Tibial nerve (tissue), 4 donors: ENCODE measurements around the gene PDGFRA. TPM values are rescaled to one million over a fixed set of nuclear protein-coding genes. Genes with fewer than 3 reads are reported as not detected.

Source experiments
- DNase-seq, 2 donors: peaks; one replicate each; pipeline ENCODE4 v3.0.0-alpha.2; 2019; ENCODE audit warnings: low spot score in 2 of 2
- H3K27ac ChIP-seq, 4 donors: fragments of 200-600 bp; sonication (generic) in 3 of 4; one replicate each; pipeline ENCODE4 v1.5.1; 2017 to 2019; ENCODE audit warnings: mild to moderate bottlenecking in 1 of 4
- H3K27me3 ChIP-seq, 2 donors: fragments of 200-600 bp; sonication (generic) in 1 of 2; one replicate each; pipeline versions ENCODE4 v1.5.1 to v1.6.0; 2017 to 2019
- H3K36me3 ChIP-seq, 3 donors: fragments of 200-600 bp; sonication (generic); one replicate each; pipeline ENCODE4 v1.5.1; 2018 to 2019
- H3K4me1 ChIP-seq, 4 donors: fragments of 200-600 bp; sonication (generic) in 3 of 4; one replicate each; pipeline ENCODE4 v1.5.1; 2017 to 2019
- H3K4me3 ChIP-seq, 4 donors: fragments of 200-600 bp; sonication (generic) in 3 of 4; one replicate each; pipeline ENCODE4 v1.5.1; 2017 to 2019; ENCODE audit warnings: mild to moderate bottlenecking in 1 of 4, moderate library complexity in 1 of 4
- H3K9me3 ChIP-seq, 4 donors: fragments of 200-600 bp; sonication (generic) in 3 of 4; one replicate each; pipeline ENCODE4 v1.5.1; 2017 to 2019
- EP300 ChIP-seq, 2 donors: sonication (generic); formaldehyde crosslinking; IDR thresholded peaks; one replicate each; pipeline ENCODE4 v1.6.1; 2017; ENCODE audit warnings: antibody characterized with exemption in 2 of 2, mild to moderate bottlenecking in 1 of 2
- POLR2A ChIP-seq, 2 donors: fragments of 450-650 bp; IDR thresholded peaks; one replicate each; pipeline ENCODE4 v1.6.1; 2017; ENCODE audit warnings: antibody characterized with exemption in 2 of 2, mild to moderate bottlenecking in 2 of 2, moderate library complexity in 2 of 2
- WGBS, 2 donors: methylation state at CpG; one replicate each; pipeline ENCODE4 v1.1.5; 2018; 5-methylcytosine and 5-hydroxymethylcytosine counted together
- total RNA-seq, 4 donors: library from RNA; depleted of rRNA; stranded (reverse); fragments of >200 nt; gene quantifications; one replicate each; pipeline ENCODE4 v1.1.0, GENCODE V29; 2016
- TF ChIP-seq, protein P1 (sequence below), 5 experiments: fragments of 200-600 bp in 3 of 5; fragments of 450-650 bp in 2 of 5; sonication (generic) in 3 of 5; IDR thresholded peaks; one replicate each; pipeline ENCODE4 v1.5.1; 2016 to 2019; ENCODE audit warnings: antibody characterized with exemption in 5 of 5, mild to moderate bottlenecking in 3 of 5, moderate library complexity in 2 of 5

The PDGFRA gene
- total RNA-seq, 4 donors from 2014 or later: 80.4 to 103 (median 89.4) TPM

- TF ChIP-seq EP300 (IDR thresholded peaks at IDR 0.05) (no peak), POLR2A (IDR thresholded peaks at IDR 0.05) (no peak)
- TF ChIP-seq, protein P1, sequence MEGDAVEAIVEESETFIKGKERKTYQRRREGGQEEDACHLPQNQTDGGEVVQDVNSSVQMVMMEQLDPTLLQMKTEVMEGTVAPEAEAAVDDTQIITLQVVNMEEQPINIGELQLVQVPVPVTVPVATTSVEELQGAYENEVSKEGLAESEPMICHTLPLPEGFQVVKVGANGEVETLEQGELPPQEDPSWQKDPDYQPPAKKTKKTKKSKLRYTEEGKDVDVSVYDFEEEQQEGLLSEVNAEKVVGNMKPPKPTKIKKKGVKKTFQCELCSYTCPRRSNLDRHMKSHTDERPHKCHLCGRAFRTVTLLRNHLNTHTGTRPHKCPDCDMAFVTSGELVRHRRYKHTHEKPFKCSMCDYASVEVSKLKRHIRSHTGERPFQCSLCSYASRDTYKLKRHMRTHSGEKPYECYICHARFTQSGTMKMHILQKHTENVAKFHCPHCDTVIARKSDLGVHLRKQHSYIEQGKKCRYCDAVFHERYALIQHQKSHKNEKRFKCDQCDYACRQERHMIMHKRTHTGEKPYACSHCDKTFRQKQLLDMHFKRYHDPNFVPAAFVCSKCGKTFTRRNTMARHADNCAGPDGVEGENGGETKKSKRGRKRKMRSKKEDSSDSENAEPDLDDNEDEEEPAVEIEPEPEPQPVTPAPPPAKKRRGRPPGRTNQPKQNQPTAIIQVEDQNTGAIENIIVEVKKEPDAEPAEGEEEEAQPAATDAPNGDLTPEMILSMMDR (IDR thresholded peaks at IDR 0.05): no peak
- H3K27me3 ChIP-seq: no peaks in the 10 kb centered on the region
Measured at GRCh38 chr4:54187148-54187547, 41.9 kb upstream of the PDGFRA start.

GRCh38 chr4:54189140-54189539 is 40.0 kb upstream of the PDGFRA start:
- H3K4me3 ChIP-seq: no peak overlapping the region
- TF ChIP-seq POLR2A (IDR thresholded peaks at IDR 0.05): no peak
- no peak for TF ChIP-seq EP300 (IDR thresholded peaks at IDR 0.05)
- TF ChIP-seq, protein P1 (IDR thresholded peaks at IDR 0.05): no peak
- H3K27ac ChIP-seq: no peak overlapping the region
- H3K27me3 ChIP-seq: no peaks in the 10 kb centered on the region
- no peaks in the 10 kb centered on the region for H3K36me3 ChIP-seq
- H3K4me1 ChIP-seq: no peaks in the 10 kb centered on the region
- no peaks in the 10 kb centered on the region for H3K9me3 ChIP-seq
- WGBS, 2 donors: 48 to 49% methylated on average over 2 of the region's 2 CpGs
- DNase-seq: no peak

More at GRCh38 chr4:54187148-54187547, 41.9 kb upstream of the PDGFRA start:
- DNase-seq: peak in 1 of 2 donors; percentile 7
- H3K4me1 ChIP-seq: no peaks in the 10 kb centered on the region
- no peaks in the 10 kb centered on the region for H3K36me3 ChIP-seq
- no peak overlapping the region for H3K4me3 ChIP-seq
- WGBS, 2 donors: 74 to 77% methylated on average over 9 of the region's 9 CpGs
- H3K27ac ChIP-seq: no peak overlapping the region
- H3K9me3 ChIP-seq: no peaks in the 10 kb centered on the region

DNA sequence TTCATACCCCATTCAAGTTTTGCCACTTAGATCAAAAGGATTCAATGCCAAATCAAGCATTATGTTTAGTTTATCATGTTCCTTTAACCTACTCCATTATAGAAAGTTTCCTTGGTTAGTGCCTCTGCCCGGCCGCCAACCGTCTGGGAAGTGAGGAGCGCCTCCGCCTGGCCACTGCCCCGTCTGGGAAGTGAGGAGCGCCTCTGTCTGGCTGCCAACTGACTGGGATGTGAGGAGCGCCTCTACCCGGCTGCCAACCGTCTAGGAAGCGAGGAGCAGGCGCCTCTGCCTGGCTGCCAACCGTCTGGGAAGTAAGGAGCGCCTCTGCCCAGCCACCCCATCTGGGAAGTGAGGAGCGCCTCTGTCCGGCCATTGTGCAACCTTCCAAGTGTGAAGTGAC is 36.3 kb upstream of the PDGFRA start:
- WGBS, 2 donors: 92 to 93% methylated on average over 16 of the region's 16 CpGs
- Histone ChIP-seq H3K27ac (no peak overlapping the region), H3K4me3 (no peak overlapping the region), H3K9me3 (no peaks in the 10 kb centered on the region), H3K4me1 (peaks cover 0 to 7% (median 0%) of the 10 kb centered on the region in 4 donors), H3K27me3 (no peaks in the 10 kb centered on the region), H3K36me3 (no peaks in the 10 kb centered on the region)
- DNase-seq: no peak
- TF ChIP-seq POLR2A (IDR thresholded peaks at IDR 0.05): no peak
- TF ChIP-seq, protein P1 (IDR thresholded peaks at IDR 0.05): no peak
- TF ChIP-seq EP300 (IDR thresholded peaks at IDR 0.05): no peak

GRCh38 chr4:54197926-54198325 is 31.2 kb upstream of the PDGFRA start:
- no peak for DNase-seq
- peaks cover 0 to 7% (median 0%) of the 10 kb centered on the region in 4 donors for H3K4me1 ChIP-seq
- WGBS, 2 donors: 82 to 87% methylated on average over 2 of the region's 2 CpGs
- no peak overlapping the region for H3K27ac ChIP-seq
- no peaks in the 10 kb centered on the region for H3K27me3 ChIP-seq
- no peak for TF ChIP-seq EP300 (IDR thresholded peaks at IDR 0.05)
- H3K4me3 ChIP-seq: no peak overlapping the region
- H3K9me3 ChIP-seq: no peaks in the 10 kb centered on the region
- H3K36me3 ChIP-seq: no peaks in the 10 kb centered on the region

- no peak for DNase-seq
- Histone ChIP-seq H3K27ac (no peak overlapping the region), H3K4me3 (no peak overlapping the region), H3K9me3 (no peaks in the 10 kb centered on the region), H3K4me1 (peaks cover 0 to 7% (median 0%) of the 10 kb centered on the region in 4 donors), H3K27me3 (no peaks in the 10 kb centered on the region), H3K36me3 (no peaks in the 10 kb centered on the region)
- WGBS, 2 donors: 94 to 98% methylated on average over 5 of the region's 5 CpGs
- TF ChIP-seq EP300 (IDR thresholded peaks at IDR 0.05): no peak
- no peak for TF ChIP-seq POLR2A (IDR thresholded peaks at IDR 0.05)
- TF ChIP-seq, protein P1 (IDR thresholded peaks at IDR 0.05): no peak
Measured at GRCh38 chr4:54199919-54200318, 29.2 kb upstream of the PDGFRA start.

GRCh38 chr4:54209617-54210016 is 19.5 kb upstream of the PDGFRA start:
- Histone ChIP-seq H3K4me3 (no peak overlapping the region), H3K27ac (no peak overlapping the region), H3K36me3 (no peaks in the 10 kb centered on the region), H3K4me1 (peaks cover 0 to 15% (median 3%) of the 10 kb centered on the region in 4 donors), H3K9me3 (no peaks in the 10 kb centered on the region), H3K27me3 (no peaks in the 10 kb centered on the region)
- no peak for TF ChIP-seq POLR2A (IDR thresholded peaks at IDR 0.05)
- TF ChIP-seq, protein P1 (IDR thresholded peaks at IDR 0.05): no peak
- TF ChIP-seq EP300 (IDR thresholded peaks at IDR 0.05): no peak
- whole genome bisulfite sequencing, 2 donors: 74 to 90% methylated on average over 2 of the region's 2 CpGs
- no peak for DNase-seq
